HepG2 (cell line): Measurements from ENCODE around the gene PRPSAP1. TPM values are rescaled to one million over a fixed set of nuclear protein-coding genes. Genes with fewer than 3 reads are reported as not detected.

Experiments used
- ADNP ChIP-seq: sonication (generic); formaldehyde crosslinking; IDR thresholded peaks from 2 replicates; pipeline ENCODE4 v1.4.0; 2020; ENCODE audit warnings: missing genetic modification reagents
- ATF7 ChIP-seq, 2 experiments: fragments of 450-650 bp in 1 of 2; sonication (generic) in 1 of 2; formaldehyde crosslinking in 1 of 2; IDR thresholded peaks; 2 replicates each; pipeline versions ENCODE4 v1.4.0 to v1.6.1; 2016 to 2020; ENCODE audit warnings: antibody characterized with exemption in 1 of 2, mild to moderate bottlenecking in 1 of 2, missing genetic modification reagents in 1 of 2
- BRCA1 ChIP-seq: sonication (generic); formaldehyde crosslinking; IDR thresholded peaks from 2 replicates; pipeline ENCODE4 v1.4.0; 2020; ENCODE audit warnings: missing genetic modification reagents
- ELF3 ChIP-seq: IDR thresholded peaks from 2 replicates; pipeline ENCODE4 v1.6.1; 2016; ENCODE audit warnings: missing genetic modification reagents, missing compliant biosample characterization
- EZH2 ChIP-seq: conservative IDR thresholded peaks from 2 replicates; pipeline ENCODE4 v1.6.1; 2012; ENCODE audit warnings: mild to moderate bottlenecking, low read depth, low read length, moderate library complexity
- FOSL2 ChIP-seq: sonication (generic); formaldehyde crosslinking; IDR thresholded peaks from 2 replicates; pipeline ENCODE4 v1.4.0; 2020; ENCODE audit warnings: missing genetic modification reagents
- HOXA5 ChIP-seq: sonication (generic); formaldehyde crosslinking; IDR thresholded peaks from 2 replicates; pipeline ENCODE4 v1.4.0; 2020; ENCODE audit warnings: missing genetic modification reagents
- IKZF5 ChIP-seq: IDR thresholded peaks from 2 replicates; pipeline ENCODE4 v1.6.1; 2018; ENCODE audit warnings: missing genetic modification reagents, mild to moderate bottlenecking, missing compliant biosample characterization
- KLF15 ChIP-seq: sonication (generic); formaldehyde crosslinking; IDR thresholded peaks from 2 replicates; pipeline ENCODE4 v1.8.1; 2023; ENCODE audit warnings: borderline replicate concordance, mild to moderate bottlenecking, inconsistent platforms, missing genetic modification reagents, mixed read lengths
- KLF6 ChIP-seq: IDR thresholded peaks from 2 replicates; pipeline ENCODE4 v1.8.0; 2016; ENCODE audit warnings: missing biosample characterization, missing genetic modification reagents
- NCOA5 ChIP-seq: sonication (generic); formaldehyde crosslinking; IDR thresholded peaks from 2 replicates; pipeline ENCODE4 v1.4.0; 2020; ENCODE audit warnings: missing genetic modification reagents
- NR2F2 ChIP-seq: IDR thresholded peaks from 2 replicates; pipeline ENCODE4 v1.6.1; 2012; ENCODE audit warnings: low read depth, inconsistent platforms, borderline replicate concordance
- PAF1 ChIP-seq: IDR thresholded peaks from 2 replicates; pipeline ENCODE4 v1.6.1; 2016; ENCODE audit warnings: missing genetic modification reagents, missing compliant biosample characterization
- PCBP1 ChIP-seq: fragments of 200-400 bp; formaldehyde crosslinking; IDR thresholded peaks from 2 replicates; pipeline ENCODE4 v1.6.1; 2017; ENCODE audit warnings: mild to moderate bottlenecking, low read depth, low read length, borderline replicate concordance
- POLR2AphosphoS2 ChIP-seq: IDR thresholded peaks from 2 replicates; pipeline ENCODE4 v1.6.1; 2011; ENCODE audit warnings: low read depth, low read length, improper control_type of control experiment
- SIX1 ChIP-seq: sonication (generic); formaldehyde crosslinking; IDR thresholded peaks from 2 replicates; pipeline ENCODE4 v1.4.0; 2020; ENCODE audit warnings: missing genetic modification reagents, borderline replicate concordance
- SMAD3 ChIP-seq: sonication (generic); formaldehyde crosslinking; IDR thresholded peaks from 2 replicates; pipeline ENCODE4 v1.4.0; 2020; ENCODE audit warnings: missing genetic modification reagents
- SMC3 ChIP-seq: IDR thresholded peaks from 2 replicates; pipeline ENCODE4 v1.6.1; 2011; ENCODE audit warnings: low read length, improper control_type of control experiment
- SNAPC5 ChIP-seq: sonication (generic); formaldehyde crosslinking; IDR thresholded peaks from 2 replicates; pipeline ENCODE4 v1.8.1; 2023; ENCODE audit warnings: mild to moderate bottlenecking, missing genetic modification reagents, borderline replicate concordance
- STAG1 ChIP-seq: sonication (generic); formaldehyde crosslinking; IDR thresholded peaks from 2 replicates; pipeline ENCODE4 v1.4.0; 2020; ENCODE audit warnings: missing genetic modification reagents
- ZMYM3 ChIP-seq: sonication (generic); formaldehyde crosslinking; IDR thresholded peaks from 2 replicates; pipeline ENCODE4 v1.5.1; 2020; ENCODE audit warnings: mild to moderate bottlenecking, missing genetic modification reagents
- ZNF251 ChIP-seq: sonication (generic); formaldehyde crosslinking; IDR thresholded peaks from 2 replicates; pipeline ENCODE4 v1.9.0; 2021; ENCODE audit warnings: mild to moderate bottlenecking, missing genetic modification reagents
- ZNF256 ChIP-seq: sonication (generic); formaldehyde crosslinking; conservative IDR thresholded peaks from 2 replicates; pipeline ENCODE4 v1.4.0; 2020; ENCODE audit warnings: missing genetic modification reagents
- ZNF362 ChIP-seq: sonication (generic); formaldehyde crosslinking; IDR thresholded peaks from 2 replicates; pipeline ENCODE4 v1.4.0; 2020; ENCODE audit warnings: missing genetic modification reagents, mild to moderate bottlenecking, borderline replicate concordance
- ZNF674 ChIP-seq: sonication (generic); formaldehyde crosslinking; IDR thresholded peaks from 2 replicates; pipeline ENCODE4 v1.5.0; 2020; ENCODE audit warnings: low read depth, mild to moderate bottlenecking, missing genetic modification reagents
- ZNF724P ChIP-seq: sonication (generic); formaldehyde crosslinking; IDR thresholded peaks from 2 replicates; pipeline ENCODE4 v1.8.0; 2022; ENCODE audit warnings: missing genetic modification reagents, borderline replicate concordance
- ZNF780A ChIP-seq: sonication (generic); formaldehyde crosslinking; IDR thresholded peaks from 2 replicates; pipeline ENCODE4 v1.8.0; 2022; ENCODE audit warnings: mild to moderate bottlenecking, missing genetic modification reagents, moderate library complexity
- polyA plus RNA-seq, 8 experiments: library from polyadenylated mRNA; depleted of rRNA in 3 of 8; stranded (reverse) in 7 of 8; unstranded in 1 of 8; fragments of >200 nt; fragmentation: Illumina TruSeq in 4 of 8; extraction: Trizol in 4 of 8; gene quantifications; 2 replicates each; pipeline versions ENCODE4 v1.2.1 to v1.2.3, GENCODE V29; 2011 to 2016; ENCODE audit warnings: low read depth in 4 of 8, missing spikeins in 1 of 8, mixed read lengths in 1 of 8; ENCODE audit not compliant: insufficient read depth in 1 of 8
- total RNA-seq, 5 experiments: library from RNA; depleted of rRNA; stranded (reverse); fragments of >200 nt; fragmentation: Illumina TruSeq; extraction: Trizol; gene quantifications; 2 replicates each; pipeline ENCODE4 v1.2.3, GENCODE V29; 2016; ENCODE audit warnings: low read depth in 1 of 5

The PRPSAP1 gene
- total and polyA plus RNA-seq, 2 of the 13 experiments (the other 11 are each of a cell fraction or from before 2014, with no cell fraction given) = 91.1 to 314 TPM

DNA sequence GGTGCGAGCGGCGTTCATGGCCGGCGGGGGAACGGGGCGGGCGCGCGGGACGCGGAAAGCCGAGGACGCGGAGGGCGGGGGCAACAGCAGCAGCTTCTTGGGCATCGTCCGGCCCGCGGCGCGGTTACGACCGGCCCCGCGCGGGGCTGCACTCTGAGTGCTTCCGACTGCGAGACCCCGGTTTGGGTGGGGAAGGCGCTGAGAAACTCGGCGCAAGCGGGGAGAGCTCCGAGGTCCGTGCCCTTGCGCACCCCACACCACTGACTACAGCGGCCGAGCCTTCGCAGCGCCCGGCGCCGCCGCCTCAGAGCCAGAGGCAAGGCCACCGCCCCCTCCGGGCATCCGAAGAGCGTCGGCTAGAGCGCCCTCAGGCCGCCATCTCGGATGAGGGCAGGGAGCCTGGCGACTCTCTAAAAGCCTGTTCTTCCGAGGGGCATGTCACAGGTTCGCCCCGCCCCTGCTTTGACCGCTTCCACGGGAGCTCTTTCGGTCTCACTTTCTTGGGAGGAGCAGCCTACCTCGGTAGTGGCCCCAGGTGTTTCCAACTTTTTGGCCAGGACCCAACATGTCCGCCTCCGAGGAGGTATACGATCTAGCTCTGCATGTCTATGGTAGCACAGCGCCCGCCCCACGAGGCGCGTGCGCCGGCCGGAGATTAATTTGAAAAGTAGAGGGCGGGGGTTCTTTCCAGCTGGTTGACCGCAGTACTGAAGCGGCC lies at the start of gene PRPSAP1 (continued):
- no peak; the same call in 1 of the 2 replicates for TF ChIP-seq SIX1
- TF ChIP-seq ZNF256 (CRISPR knock-in tag) = peak; percentile 87; the same call in 1 of the 2 replicates
- TF ChIP-seq SMC3 = no peak
- peak; percentile 88; the same call in 1 of the 2 replicates for TF ChIP-seq SMAD3
- peak; percentile 67; the same call in 1 of the 2 replicates for TF ChIP-seq KLF15 (CRISPR knock-in tag)
- peak; percentile 69; the same call in 1 of the 2 replicates for TF ChIP-seq ZNF674 (CRISPR knock-in tag)
- no peak for TF ChIP-seq ZNF251 (CRISPR knock-in tag)
- TF ChIP-seq EZH2 = no peak
- TF ChIP-seq ZNF362 = peak; percentile 76; the same call in 1 of the 2 replicates
- no peak for TF ChIP-seq ZNF724P (CRISPR knock-in tag)
- TF ChIP-seq KLF6 (CRISPR knock-in tag) = peak; percentile 97
- TF ChIP-seq IKZF5 (CRISPR knock-in tag) = peak; percentile 88; the same call in 1 of the 2 replicates
- peak; percentile 69; the same call in 1 of the 2 replicates for TF ChIP-seq NR2F2
- TF ChIP-seq ADNP = no peak
- no peak for TF ChIP-seq POLR2AphosphoS2
- peak; percentile 29; the same call in 1 of the 2 replicates for TF ChIP-seq STAG1
- peak; percentile 60 for TF ChIP-seq ELF3 (CRISPR knock-in tag)
- TF ChIP-seq ATF7 (IDR thresholded peaks at IDR 0.05) = no peak
- peak; percentile 81 for TF ChIP-seq ATF7 (CRISPR knock-in tag; IDR thresholded peaks at IDR 0.05)
- TF ChIP-seq BRCA1 (CRISPR knock-in tag) = peak; percentile 91; the same call in 1 of the 2 replicates
- peak; percentile 86 for TF ChIP-seq ZMYM3 (CRISPR knock-in tag)
- no peak for TF ChIP-seq SNAPC5 (CRISPR knock-in tag)
- TF ChIP-seq NCOA5 = no peak
- TF ChIP-seq PAF1 (CRISPR knock-in tag) = no peak
- TF ChIP-seq FOSL2 (CRISPR knock-in tag) = peak; percentile 63
- no peak; the same call in none of the 2 replicates for TF ChIP-seq HOXA5 (CRISPR knock-in tag)
- TF ChIP-seq ZNF780A (CRISPR knock-in tag) = 0 out of 2 replicates have a peak, but pooled peaks have one; percentile 55
- TF ChIP-seq PCBP1 = no peak
